IPS DF 4.7 (cell line): ENCODE measurements around the gene GLI2.

Source experiments
- DNase-seq: peaks from one replicate; pipeline ENCODE4 v3.0.0-alpha.2; 2013; ENCODE audit warnings: low spot score; ENCODE audit errors: extremely low read depth

GLI2 gene

DNA sequence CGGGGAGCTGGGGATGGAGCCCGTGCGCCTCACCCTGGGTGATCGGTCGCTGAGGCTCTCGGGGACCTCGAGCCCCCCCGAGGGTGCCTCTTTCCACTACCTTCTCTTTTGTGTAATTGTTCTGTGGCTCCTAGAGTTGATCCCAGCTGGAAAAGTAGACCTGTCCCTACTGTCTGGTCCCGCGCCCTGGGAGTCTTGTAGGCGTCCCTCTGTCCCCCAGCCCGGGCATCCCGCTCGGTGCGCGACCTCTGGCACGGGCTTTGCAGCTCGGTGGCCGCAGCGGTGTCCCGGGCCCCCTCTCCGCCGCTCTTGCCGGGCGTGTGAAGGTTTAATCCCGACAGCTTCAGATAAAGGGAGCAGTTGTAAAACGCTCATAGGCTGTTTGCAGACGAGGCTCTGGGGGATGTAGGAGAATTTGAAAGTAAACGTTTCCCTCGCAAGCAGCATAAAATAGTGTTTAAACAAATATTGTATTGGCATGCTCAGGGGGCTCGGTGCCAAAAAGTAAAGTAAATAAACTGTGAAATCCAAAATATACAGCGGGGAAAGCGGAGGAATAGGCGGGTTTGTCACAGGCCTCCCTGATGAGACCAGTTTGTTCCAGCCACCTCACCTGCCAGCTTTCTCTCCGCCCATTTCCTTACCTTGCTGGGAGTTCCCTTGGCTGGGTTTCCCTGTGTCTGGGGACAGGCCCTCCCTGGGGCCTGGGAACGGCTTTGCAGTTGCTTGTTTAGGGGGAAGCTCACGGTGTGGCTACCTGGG, 1.9 kb downstream of the GLI2 start:
- DNase-seq, result no peak

DNA sequence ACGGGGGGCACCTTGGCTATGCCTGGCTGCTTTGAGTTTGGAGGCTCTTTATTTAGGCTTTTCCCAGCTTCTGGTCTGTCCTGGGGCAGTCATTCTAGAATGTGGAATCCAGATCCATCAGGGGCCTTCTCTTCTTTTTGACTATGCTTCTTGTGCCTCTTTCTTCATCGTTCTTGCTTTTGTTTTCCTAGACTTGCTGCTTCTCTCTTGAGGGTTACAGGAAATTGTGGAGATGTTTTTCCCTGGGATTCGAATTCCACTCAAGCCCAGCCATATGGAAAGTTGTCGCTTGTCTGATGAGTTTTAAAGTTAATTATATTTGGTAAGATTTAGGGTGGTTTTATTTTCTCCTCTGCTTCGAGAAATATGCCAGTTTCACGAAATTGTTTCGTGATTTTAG, 2.4 kb downstream of the GLI2 start:
- DNase-seq, result no peak

DNA sequence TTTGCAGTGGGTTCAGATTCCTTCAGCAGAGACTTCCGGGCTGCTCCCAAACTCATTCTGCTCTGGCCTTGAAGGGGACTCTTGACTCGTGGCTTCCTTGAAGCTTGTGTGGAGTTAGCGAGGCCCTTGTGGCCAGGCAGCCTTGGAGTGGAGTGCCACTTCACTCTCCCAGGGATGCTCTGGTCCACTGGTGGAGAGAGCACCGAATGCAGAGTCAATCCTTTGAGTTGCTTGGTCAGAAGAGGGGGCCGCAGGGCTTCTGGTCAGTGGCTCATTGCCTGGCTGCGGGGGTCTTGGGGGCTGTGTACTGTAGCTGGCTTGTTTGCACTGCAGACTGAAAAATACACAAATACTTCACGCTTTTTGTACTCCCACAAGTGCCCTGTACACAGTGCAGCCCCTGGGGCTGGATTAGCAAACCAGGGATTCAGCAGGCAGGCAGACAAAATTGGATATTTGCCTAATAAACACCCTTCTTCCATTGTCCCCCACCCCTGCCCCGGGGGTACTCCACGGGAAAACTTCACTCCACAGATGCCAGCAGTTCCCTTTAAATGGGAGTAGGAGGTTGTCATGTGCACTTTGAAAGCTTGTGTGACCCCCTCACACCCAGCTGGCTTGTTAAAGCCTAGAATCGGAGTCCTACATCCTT, 3.2 kb downstream of the GLI2 start:
- no peak for DNase-seq

DNA sequence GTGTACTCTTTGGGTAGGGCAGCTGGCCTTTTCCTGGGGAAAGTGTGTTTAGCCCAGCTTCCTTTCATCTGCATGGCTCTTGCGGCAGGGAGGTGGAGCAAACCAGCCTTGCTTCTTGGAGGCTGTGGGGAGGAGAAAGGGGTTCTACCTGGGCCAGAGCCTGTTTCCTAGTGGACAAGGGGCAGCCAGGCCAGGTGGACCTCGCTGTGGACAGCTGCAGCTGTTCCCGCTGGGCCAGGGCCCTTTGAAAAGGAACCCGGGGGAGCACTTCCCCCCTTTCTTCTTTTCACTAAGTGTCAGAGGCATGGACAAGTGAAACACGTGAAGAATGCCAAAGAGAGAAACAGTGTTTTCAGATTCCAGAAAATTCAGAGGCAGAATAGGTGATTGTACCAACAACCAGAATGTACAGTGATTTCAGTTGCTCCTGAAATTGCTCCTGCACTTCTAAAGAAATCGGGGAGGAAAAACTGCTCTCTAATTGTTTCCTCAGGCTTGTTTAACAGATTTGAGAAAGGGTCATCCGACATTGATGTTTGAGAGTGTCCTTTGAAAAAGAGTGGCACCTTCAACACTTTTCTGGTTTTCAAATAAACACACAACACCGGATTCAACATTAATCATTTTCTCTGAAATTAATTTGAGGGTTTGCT, 3.9 kb downstream of the GLI2 start:
- no peak for DNase-seq

DNA sequence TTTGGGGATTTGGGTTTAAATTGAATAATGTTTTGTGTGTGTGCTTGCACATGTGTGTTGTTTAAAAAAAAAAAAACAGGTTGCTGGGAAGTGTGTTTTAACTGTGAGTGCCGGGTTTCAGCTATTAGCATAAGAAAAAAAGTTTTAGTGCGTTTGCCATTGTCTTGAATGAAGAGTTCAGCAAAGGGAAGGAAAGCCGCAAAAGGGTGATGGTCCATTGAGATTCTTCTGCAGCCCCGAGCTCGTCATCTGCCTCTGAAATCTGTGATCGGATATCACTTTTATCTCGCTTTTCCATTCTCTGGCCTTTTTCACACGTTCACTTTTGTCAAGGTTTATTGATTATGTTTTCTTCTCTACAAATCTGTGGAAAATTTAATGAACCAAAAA, 4.7 kb downstream of the GLI2 start:
- no peak for DNase-seq

DNA sequence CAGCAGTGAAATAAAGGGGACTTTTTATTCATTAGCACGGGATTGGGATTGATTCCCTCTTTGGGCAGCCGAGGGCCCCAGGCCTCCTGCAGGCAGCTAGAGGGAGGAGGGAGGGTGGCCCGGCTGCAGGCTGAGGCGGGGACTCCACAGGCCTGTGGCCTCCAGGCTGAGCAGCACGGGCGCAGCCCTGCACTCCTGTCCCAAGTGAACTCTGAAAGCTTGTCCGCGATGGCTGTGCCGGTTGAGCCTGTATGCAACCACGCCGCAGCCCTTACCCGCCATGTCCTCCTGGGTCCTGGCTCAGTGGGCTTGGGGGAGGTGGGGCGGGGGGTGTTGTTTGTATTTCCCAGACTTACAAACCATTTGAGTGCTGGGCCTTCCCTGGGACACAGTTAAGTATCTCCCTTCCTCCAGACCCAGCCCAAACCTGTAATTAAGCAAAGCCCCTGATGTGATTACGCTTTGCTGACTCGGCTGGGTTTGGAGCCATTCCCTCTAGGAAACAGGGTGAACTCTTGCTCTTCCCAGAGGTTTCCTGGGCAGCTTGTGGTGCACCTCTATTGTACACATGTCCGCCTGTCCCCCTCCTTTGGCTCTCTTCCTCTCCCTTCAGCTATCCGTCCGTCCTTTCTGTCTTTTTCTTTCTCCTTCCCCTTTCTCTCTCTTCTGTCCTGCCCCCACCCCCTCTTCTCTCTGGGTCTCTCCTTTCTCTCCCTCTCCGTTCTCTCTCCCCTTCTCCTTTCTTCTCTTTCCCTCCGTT, 5.3 kb downstream of the GLI2 start:
- DNase-seq, result no peak

DNA sequence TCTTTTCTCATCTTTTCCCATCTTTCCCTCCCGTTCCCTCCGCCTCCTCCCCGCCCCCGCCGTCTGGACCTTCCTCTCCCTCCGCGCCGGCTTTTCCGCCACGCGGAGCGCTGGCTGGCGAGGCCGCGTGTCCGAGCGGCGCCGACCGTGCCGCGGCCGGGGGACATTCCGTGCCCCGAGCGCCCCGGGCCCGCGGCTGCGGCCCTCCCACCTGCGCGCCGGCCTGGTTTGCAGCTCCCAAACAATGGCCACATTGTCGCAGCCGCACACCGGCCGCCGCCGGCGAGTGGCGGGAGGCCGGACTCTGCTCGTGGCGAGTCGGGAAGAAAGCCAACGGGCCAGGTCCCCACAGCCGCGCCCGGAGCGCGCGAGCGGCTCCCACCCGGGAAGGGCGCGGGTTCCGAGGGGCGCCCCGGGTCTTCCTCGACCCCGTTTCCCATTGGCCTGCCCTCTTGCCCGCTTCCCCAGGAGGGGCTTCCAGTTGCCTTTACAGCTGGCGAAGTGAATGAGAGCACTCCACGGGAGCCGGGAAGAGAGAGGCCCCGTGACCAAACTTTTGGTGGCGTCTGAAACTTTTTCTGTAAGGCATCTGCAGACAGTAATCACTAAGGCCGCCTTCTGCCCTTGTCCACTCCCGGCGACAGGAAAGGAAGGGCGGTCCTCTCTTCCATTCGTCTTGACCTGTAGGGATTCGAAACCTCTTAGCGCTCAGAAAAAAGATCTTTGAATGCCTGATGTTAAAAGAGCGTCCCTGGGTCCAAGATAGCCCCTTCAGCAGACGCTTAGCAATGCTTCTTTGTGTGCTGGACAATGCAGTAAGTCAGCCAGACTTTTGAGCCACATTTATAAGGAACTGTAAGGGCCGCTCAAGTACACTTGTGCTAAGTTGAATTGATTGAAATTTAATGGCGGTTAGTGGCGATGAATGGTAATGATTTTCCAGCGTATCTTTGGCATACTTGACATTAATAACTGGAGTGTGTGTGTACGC, 6.2 kb downstream of the GLI2 start:
- DNase-seq, result no peak

DNA sequence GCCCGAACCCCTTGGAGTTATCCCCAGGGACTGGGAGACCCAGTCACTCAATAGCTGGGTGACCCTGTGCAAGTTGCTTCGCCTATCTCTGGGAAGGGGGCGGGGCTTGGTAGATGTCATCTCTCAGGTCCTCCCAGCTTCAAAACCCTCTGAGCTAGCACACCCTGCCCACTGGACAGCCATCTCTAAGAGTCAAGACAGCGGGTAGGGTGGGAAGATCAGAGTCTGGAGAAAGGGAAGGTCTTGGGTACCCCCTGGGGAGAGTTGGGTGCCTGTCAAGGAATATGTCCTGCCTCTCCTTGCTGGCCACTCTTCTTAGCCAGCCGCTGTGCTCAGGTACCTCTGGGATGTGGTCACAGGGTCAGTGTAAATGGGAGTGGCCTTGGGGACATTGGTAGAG, 8.0 kb downstream of the GLI2 start:
- DNase-seq, result no peak

DNA sequence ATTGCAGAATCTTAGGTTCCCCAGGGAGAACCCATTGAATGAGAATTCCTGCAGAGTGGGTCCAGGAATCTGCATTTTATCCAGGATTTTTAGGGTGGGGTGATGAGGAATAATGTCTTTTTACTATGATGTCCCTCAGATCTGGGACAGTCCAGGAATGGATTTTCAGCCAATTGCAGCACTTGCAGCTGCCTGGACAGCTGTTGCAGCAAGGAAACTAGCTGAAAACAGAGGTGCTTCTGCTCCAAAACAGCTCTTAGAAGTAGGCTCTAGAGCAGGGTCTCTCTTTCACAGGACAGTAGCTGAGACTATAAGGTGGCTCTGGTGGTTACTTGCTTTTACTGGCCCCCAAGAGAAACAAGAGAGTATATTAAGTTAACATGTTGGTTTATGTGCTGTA, 9.1 kb downstream of the GLI2 start:
- no peak for DNase-seq

DNA sequence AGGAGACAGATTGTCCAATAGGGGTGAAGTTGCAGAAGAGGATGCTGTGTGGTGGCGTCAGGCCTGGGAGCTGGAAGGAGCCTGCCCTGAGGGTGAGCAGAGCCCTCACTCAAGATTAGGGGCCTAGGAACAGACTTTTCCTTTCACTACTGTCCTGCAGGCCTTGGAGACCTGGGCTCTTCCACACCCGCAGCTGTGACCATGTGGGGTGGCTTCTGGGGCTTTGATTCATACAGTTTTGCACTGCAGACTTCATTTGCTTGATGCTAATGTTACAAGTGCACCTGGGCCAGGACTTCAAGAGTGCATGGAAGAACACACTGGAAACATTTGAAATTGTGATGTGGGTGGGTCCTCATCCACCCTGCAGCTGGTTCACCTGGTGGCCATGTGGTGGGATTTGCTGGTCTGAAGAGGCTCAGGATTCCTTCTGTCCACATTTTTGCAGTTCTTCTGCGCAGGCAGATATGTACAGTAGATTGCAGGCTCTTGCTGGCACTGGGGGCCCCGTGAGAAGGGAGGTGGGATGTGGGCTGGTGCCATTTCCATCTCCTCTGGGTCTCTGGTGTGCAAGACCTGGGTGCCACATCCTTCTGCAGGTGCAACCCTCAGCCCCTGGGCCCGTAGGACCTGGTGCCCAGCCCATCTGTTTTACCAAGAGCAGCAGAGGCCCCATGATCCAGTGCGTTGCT, 9.9 kb downstream of the GLI2 start:
- no peak for DNase-seq

DNA sequence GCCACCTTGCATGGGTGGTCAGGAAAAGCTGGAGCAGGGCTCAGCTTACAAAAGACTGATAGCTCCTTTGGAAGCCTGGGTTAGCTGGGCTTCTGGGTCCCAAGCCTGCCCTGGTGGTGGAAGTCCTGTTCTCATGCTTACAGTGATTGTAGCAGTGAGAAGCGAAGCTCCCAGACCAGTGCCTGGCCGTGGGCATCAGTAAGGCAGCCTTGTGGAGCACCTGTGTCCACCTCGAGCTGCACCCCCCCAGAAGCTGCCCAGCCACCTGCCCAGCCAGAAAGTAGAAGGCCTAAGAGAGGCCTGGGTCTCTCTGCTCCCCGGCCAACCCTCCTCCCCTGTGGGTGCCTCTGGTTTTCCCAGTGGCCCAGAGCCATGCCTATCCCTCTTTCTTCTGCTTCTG, 10.5 kb downstream of the GLI2 start:
- no peak for DNase-seq

DNA sequence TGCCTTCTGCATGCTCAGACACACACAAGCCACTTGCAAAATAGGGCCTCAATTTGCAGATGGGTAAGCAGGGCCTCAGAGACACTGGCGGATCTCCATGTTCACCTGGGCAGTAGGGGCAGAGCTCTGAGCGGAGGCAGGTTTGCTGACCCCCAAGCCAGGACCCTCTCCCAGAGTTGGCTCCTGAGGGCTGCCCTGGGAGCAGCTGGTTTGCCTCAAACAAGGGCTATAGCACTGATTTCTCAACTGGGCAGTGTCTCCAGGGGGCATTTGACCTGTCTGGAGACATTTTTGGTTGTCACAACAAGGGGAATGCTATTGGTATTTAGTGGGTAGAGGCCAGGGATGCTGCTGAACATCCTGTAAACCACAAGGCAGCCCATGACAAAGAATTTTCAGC, 11.6 kb downstream of the GLI2 start:
- no peak for DNase-seq

DNA sequence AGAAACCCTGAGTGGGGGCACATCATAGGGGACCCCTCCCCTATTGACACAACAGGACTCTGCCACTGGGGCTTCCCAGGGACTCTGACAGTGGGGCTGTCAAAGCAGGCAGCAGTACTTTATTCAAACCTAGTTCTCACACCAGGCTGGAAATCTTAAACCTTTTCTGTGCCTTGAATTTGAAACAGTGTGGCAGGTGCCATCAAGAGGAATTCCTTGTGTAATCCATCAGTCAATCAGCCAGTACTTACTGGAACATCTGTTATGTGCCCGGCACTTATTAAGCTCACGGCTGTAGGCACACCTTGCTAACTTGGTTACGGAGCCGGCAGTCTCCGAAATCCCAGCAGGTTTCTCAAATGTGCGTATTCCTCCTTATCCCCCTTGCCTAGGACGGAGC, 12.0 kb downstream of the GLI2 start:
- no peak for DNase-seq

DNA sequence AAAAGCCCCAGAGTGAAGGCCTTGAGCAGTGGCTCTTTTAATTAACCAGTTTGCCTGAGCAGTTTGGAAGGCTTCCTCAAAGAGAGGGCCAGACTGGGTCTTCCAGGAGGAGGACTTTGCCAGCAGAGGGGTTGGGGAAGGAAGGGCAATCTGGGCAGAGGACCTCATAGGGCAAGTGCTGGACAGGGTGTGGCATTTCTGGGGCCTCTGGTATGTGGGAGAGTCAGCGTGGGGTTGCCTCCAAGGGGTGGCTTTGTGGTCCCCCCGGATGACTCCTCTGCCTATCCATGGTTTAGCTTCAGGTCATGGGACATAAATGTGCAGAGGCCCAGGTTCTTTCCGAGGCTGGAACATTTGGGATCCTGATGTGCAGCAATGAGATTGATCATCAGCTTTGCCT, 12.6 kb downstream of the GLI2 start:
- no peak for DNase-seq

DNA sequence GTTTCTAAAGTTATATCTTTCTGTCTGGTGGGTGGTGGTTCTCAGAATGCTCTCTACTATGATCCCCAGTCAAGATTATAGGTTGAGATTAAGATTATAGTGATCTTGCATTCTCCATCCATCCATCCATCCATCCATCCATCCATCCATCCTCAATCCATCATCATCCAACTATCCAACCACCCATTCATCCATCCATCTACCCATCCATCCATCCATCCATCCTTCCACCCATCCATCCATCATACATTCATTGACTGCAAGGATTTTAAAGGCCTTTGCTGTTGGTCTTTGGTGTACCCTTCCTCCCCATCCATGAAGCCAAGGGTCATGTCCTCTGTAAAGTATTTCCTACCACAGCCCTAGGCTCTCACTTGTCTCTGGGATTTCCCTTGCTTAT, 13.1 kb downstream of the GLI2 start:
- no peak for DNase-seq

DNA sequence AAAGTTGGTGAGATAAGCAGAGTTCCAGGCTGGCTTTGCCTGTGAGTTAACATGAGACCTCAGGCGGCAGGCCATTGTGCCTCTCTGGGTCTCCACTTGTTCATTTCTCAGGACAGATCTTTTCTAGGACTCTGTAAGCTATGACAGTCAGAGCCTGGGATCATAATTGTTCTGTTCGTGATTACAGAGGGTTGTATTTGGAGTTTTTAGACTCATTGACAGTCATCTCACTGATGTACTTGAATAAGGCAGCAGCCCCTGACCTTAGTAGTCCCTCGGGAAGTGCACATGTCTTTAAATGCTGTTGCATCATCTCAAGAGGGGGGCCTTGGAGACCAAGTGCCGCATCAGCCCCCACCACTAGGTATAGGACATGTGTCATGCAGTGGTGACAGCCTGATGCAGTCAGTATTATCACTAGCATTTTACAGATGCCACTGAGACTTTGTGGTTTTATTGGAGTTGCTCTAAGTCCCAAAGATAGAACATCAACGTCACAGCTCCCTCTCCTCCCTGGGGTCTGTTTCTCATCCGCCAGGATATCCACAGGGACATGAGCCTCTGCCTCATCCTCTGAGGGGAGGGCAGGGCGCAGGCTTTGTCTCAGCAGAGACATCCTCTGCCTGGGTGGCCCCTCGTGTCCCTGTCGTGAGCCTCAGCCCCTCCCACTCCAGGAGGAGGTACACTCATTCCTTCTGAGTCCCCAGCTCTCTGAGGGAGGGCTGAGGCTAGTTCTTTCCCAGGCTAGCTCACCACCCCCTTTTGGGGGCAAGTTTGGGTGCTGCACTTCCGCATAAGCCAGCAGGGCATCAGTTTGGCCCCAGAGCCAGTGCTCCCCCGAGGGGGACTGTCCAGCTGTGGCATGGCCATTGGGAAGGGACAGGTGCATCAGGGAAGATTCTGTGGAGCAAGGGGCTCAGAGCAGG, 14.1 kb downstream of the GLI2 start:
- no peak for DNase-seq

DNA sequence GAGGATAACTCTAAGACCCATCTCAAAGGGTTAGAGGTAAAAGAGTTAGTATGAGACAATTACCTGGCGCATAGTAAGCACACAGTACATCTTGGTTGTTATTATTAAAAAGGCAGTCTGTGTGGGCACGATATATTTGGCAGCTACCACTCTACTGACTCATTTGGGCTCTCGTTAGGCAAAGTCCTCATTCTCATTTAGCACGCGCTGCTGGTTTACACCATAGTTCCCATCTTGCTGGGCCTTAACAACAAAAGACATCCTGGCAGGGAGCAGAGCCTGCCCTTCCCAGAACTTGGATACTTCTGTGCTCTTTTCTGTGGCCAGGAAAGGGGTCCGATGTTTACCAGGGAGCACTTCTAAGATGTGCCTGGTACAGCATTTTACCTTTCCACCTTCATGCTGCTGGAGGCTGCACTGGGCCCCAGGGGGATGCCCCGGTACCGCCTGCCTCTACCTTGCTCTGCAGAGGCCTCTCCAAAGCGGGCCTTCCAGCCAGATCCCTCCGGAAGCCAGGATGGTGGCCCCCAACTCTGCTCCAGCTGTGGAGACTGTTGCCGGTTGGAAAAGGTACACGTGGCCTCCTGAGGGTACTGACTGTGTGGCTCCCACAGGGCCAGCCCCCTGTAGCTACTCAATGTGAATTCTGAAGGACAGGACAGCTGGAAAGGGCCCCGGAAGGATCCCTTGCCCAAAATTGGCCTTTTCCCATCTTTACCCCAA, 15.0 kb downstream of the GLI2 start:
- no peak for DNase-seq

DNA sequence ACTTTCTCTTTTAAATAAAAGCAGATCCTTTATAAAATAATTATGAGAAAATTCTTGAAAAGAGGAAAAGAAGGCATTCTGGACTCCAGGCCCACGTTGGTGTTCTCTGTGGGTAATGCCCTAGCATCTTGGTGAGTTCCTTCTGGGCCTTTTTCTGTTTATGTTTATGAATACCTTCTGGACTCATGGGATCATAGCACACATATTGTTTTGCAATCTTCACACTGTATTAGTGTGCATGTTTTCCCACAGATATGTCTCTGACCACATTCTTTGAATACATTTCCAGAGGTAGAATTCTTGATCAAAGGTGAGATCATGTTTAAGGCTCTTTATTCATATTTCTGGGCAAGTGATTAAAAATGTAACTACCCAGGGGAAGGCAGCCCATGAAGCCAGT, 15.9 kb downstream of the GLI2 start:
- DNase-seq, result no peak
